Adrenal gland (tissue), 5 donors: ENCODE data around the gene BIRC3.

Experiments
- POLR2A ChIP-seq, 2 donors: fragments of 450-650 bp; IDR thresholded peaks; one replicate each; pipeline ENCODE4 v1.6.1; 2017; ENCODE audit warnings: antibody characterized with exemption in 2 of 2, mild to moderate bottlenecking in 2 of 2, moderate library complexity in 1 of 2
- TF ChIP-seq, protein P1 (sequence below), 6 experiments: fragments of 450-650 bp in 4 of 6; fragments of 200-600 bp in 2 of 6; sonication (generic) in 1 of 6; IDR thresholded peaks; 1 replicate in 5 of 6; 2 replicates in 1 of 6; pipeline versions ENCODE4 v1.5.1 to v1.8.0; 2016 to 2021; ENCODE audit warnings: antibody characterized with exemption in 6 of 6, mild to moderate bottlenecking in 2 of 6, moderate library complexity in 1 of 6
- donor health status: DM: no; HTN: no; CAD: no.

DNA sequence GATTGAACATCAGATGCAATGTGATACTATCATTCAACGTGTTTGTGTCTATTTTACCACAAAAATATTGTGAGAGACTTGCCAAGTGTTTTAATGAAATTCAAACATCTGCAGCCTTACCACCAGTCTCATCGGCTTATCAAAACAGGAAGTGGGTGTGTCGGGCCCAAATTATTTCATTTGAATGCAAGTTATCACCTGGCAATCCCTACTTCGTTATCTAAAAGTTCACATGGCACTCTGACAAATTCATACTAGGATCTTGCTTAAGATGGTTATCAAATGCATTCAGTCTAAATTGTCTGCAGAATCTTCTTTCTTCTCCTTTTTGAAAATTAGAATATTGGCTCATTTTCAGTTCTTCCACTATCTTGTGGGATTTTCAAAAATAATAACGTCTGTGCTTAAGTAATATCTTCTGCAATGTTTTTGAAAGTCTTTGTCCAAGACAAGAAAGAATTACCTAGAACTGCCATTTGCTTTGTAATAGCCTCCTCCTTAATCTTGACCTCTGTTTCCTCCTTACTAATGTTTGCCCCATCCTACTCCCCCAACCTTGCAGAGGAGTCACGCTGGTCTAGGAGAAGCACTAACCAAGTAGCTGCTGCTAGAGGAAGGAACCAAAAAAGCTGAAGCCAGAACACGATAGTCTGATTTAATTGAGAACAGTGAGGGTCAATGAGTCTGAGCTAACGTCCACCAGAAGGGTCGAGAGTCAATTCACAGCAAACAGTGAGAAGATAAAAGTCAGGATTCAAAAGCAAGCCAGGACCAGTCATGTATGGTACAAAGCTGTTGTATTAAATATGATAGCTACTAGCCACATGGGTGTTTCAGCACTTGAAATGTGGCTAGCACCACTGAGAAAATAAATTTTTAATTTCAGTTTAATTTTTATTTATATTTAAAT lies 10.2 kb upstream of the BIRC3 start:
- TF ChIP-seq, protein P1, sequence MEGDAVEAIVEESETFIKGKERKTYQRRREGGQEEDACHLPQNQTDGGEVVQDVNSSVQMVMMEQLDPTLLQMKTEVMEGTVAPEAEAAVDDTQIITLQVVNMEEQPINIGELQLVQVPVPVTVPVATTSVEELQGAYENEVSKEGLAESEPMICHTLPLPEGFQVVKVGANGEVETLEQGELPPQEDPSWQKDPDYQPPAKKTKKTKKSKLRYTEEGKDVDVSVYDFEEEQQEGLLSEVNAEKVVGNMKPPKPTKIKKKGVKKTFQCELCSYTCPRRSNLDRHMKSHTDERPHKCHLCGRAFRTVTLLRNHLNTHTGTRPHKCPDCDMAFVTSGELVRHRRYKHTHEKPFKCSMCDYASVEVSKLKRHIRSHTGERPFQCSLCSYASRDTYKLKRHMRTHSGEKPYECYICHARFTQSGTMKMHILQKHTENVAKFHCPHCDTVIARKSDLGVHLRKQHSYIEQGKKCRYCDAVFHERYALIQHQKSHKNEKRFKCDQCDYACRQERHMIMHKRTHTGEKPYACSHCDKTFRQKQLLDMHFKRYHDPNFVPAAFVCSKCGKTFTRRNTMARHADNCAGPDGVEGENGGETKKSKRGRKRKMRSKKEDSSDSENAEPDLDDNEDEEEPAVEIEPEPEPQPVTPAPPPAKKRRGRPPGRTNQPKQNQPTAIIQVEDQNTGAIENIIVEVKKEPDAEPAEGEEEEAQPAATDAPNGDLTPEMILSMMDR (IDR thresholded peaks at IDR 0.05), result no peak
- TF ChIP-seq POLR2A (IDR thresholded peaks at IDR 0.05), result no peak
